GOT3 (cell line): ENCODE measurements around the gene ZNF865.

Experiments
- DNase-seq: peaks from one replicate; lab custom pipeline; 2025; ENCODE audit warnings: mixed read lengths; lab: John Stamatoyannopoulos, UW

ZNF865 gene

GRCh38 chr19:55586976-55587668, 18.3 kb upstream of the ZNF865 start:
- peak; percentile 65 for DNase-seq

- no peak for DNase-seq
These were observed 16.7 kb upstream of the ZNF865 start for GRCh38 chr19:55588738-55589137.

DNA sequence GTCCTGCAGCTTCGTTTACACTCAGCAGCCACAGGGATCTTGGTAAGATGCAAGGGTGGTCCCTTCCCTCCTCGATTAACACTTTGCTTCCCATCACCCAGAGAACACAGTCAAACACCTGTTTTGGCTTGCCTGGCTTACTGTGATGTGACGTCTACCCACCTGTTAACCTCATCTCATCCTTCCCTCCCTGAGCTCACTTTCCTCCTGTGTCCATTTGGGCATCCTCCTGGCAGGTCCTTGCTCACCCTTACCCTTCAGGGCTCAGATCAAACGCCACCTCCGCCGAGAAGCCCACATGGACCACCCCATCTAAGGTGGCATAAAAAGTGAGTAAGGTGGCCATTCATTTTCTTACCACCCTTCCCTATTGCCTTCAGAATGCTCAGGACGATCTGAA, 15.3 kb upstream of the ZNF865 start:
- no peak for DNase-seq

DNA sequence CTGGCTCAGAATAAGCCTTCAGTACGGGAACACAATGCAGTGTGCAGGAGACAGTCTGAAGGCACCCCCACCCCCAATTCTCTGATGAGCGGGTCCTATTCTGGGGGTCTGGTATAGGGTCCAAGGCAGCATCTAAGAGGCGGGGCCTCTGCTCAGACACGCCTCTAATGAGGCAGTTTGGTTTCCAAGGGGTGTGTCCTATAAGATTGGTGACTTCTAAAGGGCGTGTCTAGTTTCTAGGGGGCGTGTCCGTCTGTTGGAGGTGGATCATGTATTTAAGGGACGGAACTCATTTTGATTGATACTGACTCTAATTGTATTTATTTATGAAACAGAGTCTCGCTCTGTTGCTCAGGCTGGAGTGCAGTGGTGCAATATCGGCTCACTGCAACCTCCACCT, 14.8 kb upstream of the ZNF865 start:
- no peak for DNase-seq

DNA sequence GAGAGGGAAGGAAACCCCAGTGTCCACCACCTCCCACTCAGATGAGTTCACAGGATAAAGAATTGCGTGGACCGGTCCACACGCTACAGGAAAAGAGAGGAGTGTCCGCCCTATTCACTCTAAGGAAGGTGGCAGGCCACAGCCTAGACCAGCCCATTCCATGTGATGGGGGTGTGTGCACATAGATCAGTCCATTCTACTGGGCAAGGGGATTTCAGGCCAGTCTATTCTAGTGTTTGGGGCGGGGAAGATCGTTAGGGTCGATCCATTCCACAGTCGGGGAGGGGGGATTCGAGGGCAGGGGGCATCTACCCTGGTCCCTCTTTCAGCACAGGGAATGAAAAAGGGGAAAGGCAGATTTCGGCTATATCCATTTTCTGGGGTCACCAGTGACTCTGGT, 13.9 kb upstream of the ZNF865 start:
- DNase-seq: no peak

DNA sequence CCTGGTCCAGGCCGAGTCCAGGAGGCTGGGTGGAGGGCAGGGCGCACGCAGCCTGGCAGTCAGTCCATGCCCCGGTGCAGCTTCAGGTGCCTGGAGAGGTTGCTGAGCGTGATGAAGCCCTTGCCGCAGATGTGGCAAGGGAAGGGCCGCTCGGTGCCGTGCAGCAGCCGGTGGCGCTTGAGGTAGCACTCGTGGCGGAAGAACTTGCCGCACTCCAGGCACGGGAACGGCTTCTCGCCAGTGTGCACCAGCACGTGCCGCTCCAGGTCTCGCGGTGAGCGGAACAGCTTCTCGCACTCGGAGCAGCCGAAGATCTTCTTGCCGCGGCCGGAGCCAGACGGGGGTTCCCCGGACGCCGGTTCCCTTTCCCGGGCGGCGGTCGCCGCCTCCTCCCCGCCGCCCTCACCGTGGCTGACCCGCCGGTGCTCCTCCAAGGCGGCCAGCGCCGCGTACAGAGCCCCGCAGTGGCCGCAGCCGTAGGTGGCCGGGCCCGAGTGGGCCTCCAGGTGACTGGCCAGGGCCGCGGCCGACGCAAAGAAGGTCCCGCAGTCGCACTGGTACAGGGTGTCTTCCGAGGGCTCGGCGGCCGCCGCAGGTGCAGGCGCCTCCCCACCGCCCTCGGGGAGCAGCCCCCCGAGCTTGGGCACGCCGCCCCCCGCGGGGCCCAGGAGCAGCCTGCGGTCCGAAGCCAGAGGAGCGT, 12.9 kb upstream of the ZNF865 start:
- DNase-seq: no peak

- DNase-seq: no peak
These were observed 12.2 kb upstream of the ZNF865 start for GRCh38 chr19:55593096-55593772.

GRCh38 chr19:55594996-55595545, 10.4 kb upstream of the ZNF865 start:
- no peak for DNase-seq

- no peak for DNase-seq
These were observed 9.1 kb upstream of the ZNF865 start for GRCh38 chr19:55596304-55596703.

DNA sequence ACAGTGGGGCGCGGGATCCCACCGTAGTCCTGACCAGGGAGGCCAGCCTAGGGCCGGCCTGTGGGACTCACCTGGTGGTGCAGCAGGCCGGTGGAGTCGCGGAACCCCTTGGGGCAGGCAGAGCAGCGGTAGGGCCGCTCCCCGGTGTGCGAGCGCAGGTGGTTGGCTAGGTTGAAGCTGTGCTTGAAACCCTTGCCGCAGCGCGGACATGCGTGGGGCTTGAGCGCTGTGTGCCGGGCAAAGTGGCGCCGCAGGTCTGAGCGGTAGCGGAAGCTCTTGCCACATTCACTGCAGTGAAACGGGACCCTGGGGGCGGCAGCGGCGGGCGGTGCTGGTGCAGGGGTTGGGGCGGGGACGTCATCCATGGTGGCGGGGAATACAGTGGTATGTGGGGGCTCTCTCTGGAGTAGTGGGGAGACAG, 7.9 kb upstream of the ZNF865 start:
- DNase-seq: no peak

- DNase-seq: no peak
These were observed 7.4 kb upstream of the ZNF865 start for GRCh38 chr19:55598034-55598433.

GRCh38 chr19:55598719-55599467, 6.6 kb upstream of the ZNF865 start:
- peak; percentile 83 for DNase-seq

GRCh38 chr19:55599468-55599841, 6.0 kb upstream of the ZNF865 start, which contains the start of gene FIZ1:
FIZ1 (minus strand) TSS chr19:55599517; CDS start chr19:55597865, 1,652 bp downstream.
- peak; percentile 89 for DNase-seq

GRCh38 chr19:55599842-55600661, 5.4 kb upstream of the ZNF865 start, which contains the start of gene ZNF524:
ZNF524 (plus strand) TSS chr19:55600288; CDS start chr19:55602113, 1,825 bp downstream.
- DNase-seq: peak; percentile 89

GRCh38 chr19:55600662-55601028, 4.8 kb upstream of the ZNF865 start:
- no peak for DNase-seq

DNA sequence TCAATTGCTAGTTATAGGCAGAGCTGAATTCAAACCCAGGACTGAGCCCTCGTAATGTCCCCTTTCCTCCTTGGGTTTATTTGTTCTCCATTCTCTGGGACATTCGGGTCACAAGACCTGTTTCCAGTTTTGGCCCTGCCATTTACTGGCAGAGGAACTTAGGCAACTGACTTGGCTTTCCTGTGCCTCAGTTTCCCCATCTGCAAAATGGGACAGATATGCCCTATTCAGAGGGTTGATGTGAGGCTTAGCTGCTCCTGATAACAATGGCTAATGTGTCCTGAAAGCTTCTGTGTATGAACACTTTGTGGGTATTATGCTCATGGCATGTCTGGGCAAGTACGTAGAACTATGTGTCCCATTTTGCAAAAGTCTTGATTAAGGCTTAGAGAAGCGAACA, 4.4 kb upstream of the ZNF865 start:
- DNase-seq: no peak

DNA sequence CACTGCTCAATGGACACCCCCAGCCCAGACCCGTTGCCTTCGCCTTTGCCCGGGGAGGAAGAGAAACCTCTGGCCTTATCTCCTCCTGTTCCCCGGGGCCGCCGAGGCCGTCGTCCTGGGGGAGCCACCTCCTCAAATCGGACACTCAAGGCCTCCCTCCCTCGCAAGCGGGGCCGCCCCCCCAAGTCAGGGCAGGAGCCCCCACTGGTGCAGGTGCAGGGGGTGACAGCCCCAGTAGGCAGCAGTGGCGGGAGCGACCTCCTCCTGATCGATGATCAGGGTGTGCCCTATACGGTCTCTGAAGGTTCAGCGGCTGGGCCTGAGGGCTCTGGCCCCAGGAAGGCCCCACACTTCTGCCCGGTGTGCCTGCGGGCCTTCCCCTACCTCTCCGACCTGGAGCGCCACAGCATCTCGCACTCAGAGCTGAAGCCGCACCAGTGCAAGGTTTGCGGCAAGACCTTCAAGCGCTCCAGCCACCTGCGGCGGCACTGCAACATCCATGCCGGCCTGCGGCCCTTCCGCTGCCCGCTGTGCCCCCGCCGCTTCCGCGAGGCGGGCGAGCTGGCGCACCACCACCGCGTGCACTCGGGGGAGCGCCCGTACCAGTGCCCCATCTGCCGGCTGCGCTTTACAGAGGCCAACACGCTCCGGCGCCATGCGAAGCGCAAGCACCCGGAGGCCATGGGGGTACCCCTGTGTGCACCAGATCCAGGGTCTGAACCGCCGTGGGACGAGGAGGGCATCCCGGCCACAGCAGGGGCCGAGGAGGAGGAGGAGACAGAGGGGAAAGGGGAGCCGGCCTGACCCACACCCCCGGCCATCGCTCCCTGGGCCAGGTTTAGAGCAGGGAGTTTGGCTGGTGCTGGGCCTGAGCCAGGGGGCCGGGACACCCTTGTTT, 3.1 kb upstream of the ZNF865 start:
- DNase-seq: no peak

GRCh38 chr19:55603115-55603514, 2.3 kb upstream of the ZNF865 start:
- DNase-seq: no peak

GRCh38 chr19:55603581-55604292, 1.7 kb upstream of the ZNF865 start:
- DNase-seq: no peak
